SK-N-SH treated with all-trans-retinoic acid at 6 μM for 48 hours (cell line): ENCODE measurements around the gene ST3GAL3.

Source experiments
- ATAC-seq: fragments of 200-7000 bp; cut with Tn5 transposase; 3 replicates; pipeline ENCODE4 v1.9.1; 2020; ENCODE audit warnings: mild to moderate bottlenecking, moderate library complexity
- ARNTL ChIP-seq: fragments of 450-650 bp; formaldehyde crosslinking; IDR thresholded peaks from 2 replicates; pipeline ENCODE4 v1.5.0; 2020; ENCODE audit warnings: low read depth, mild to moderate bottlenecking, moderate library complexity, borderline replicate concordance
- BACH2 ChIP-seq: fragments of 250-450 bp; sonication (Bioruptor Pico); IDR thresholded peaks from 2 replicates; pipeline ENCODE4 v1.9.0; 2021; ENCODE audit warnings: mild to moderate bottlenecking, borderline replicate concordance
- CSDC2 ChIP-seq: fragments of 250-450 bp; sonication (Bioruptor Pico); IDR thresholded peaks from 2 replicates; pipeline ENCODE4 v1.5.0; 2020; ENCODE audit warnings: mild to moderate bottlenecking, moderate library complexity
- CSRNP3 ChIP-seq: fragments of 250-450 bp; sonication (Bioruptor Pico); IDR thresholded peaks from 2 replicates; pipeline ENCODE4 v1.5.1; 2021; ENCODE audit warnings: mild to moderate bottlenecking, moderate library complexity
- ESRRG ChIP-seq: fragments of 250-450 bp; sonication (Bioruptor Pico); IDR thresholded peaks from 2 replicates; pipeline ENCODE4 v1.6.1; 2021; ENCODE audit warnings: mild to moderate bottlenecking
- GLIS3 ChIP-seq: fragments of 250-450 bp; sonication (Bioruptor Pico); IDR thresholded peaks from 2 replicates; pipeline ENCODE4 v1.5.0; 2020; ENCODE audit warnings: mild to moderate bottlenecking, moderate library complexity
- ISL1 ChIP-seq: fragments of 250-450 bp; sonication (Bioruptor Pico); IDR thresholded peaks from 2 replicates; pipeline ENCODE4 v2.1.2; 2022; ENCODE audit warnings: mild to moderate bottlenecking, moderate library complexity
- OSR1 ChIP-seq: fragments of 250-450 bp; sonication (Bioruptor Pico); IDR thresholded peaks from 2 replicates; pipeline ENCODE4 v1.8.0; 2022; ENCODE audit warnings: moderate library complexity, mild to moderate bottlenecking, inconsistent platforms
- PATZ1 ChIP-seq: fragments of 250-450 bp; sonication (Bioruptor Pico); IDR thresholded peaks from 2 replicates; pipeline ENCODE4 v1.8.0; 2020; ENCODE audit warnings: mild to moderate bottlenecking, moderate library complexity, borderline replicate concordance
- POU6F1 ChIP-seq: fragments of 250-450 bp; sonication (Bioruptor Pico); IDR thresholded peaks from 2 replicates; pipeline ENCODE4 v1.8.0; 2021; ENCODE audit warnings: low read depth, mild to moderate bottlenecking, moderate library complexity, borderline replicate concordance
- PPARA ChIP-seq: fragments of 250-450 bp; sonication (Bioruptor Pico); IDR thresholded peaks from 2 replicates; pipeline ENCODE4 v1.5.0; 2020; ENCODE audit warnings: mild to moderate bottlenecking, borderline replicate concordance
- SNAI2 ChIP-seq: fragments of 250-450 bp; sonication (Bioruptor Pico); IDR thresholded peaks from 2 replicates; pipeline ENCODE4 v1.5.0; 2020; ENCODE audit warnings: mild to moderate bottlenecking, moderate library complexity
- TCF4 ChIP-seq: fragments of 250-450 bp; sonication (Bioruptor Pico); IDR thresholded peaks from 2 replicates; pipeline ENCODE4 v1.8.0; 2021; ENCODE audit warnings: mild to moderate bottlenecking, moderate library complexity, borderline replicate concordance
- TOX ChIP-seq: fragments of 250-450 bp; sonication (Bioruptor Pico); IDR thresholded peaks from 2 replicates; pipeline ENCODE4 v1.8.0; 2021; ENCODE audit warnings: mild to moderate bottlenecking, moderate library complexity, borderline replicate concordance
- TSHZ2 ChIP-seq: fragments of 250-450 bp; sonication (Bioruptor Pico); IDR thresholded peaks from 2 replicates; pipeline ENCODE4 v1.5.0; 2020; ENCODE audit warnings: mild to moderate bottlenecking, moderate library complexity
- ZC3H10 ChIP-seq: fragments of 250-450 bp; sonication (Bioruptor Pico); IDR thresholded peaks from 2 replicates; pipeline ENCODE4 v1.5.1; 2021; ENCODE audit warnings: mild to moderate bottlenecking, moderate library complexity
- ZFP3 ChIP-seq: fragments of 250-450 bp; sonication (Bioruptor Pico); IDR thresholded peaks from 2 replicates; pipeline ENCODE4 v1.5.0; 2020; ENCODE audit warnings: mild to moderate bottlenecking, moderate library complexity
- ZFP30 ChIP-seq: fragments of 450-650 bp; formaldehyde crosslinking; IDR thresholded peaks from 2 replicates; pipeline ENCODE4 v1.5.0; 2022; ENCODE audit warnings: mild to moderate bottlenecking, moderate library complexity
- ZNF565 ChIP-seq: fragments of 450-650 bp; formaldehyde crosslinking; conservative IDR thresholded peaks from 2 replicates; pipeline ENCODE4 v1.5.0; 2020; ENCODE audit warnings: low read depth, mild to moderate bottlenecking, moderate library complexity
- ZNF70 ChIP-seq: fragments of 450-650 bp; formaldehyde crosslinking; IDR thresholded peaks from 2 replicates; pipeline ENCODE4 v1.5.0; 2020; ENCODE audit warnings: mild to moderate bottlenecking, moderate library complexity
- ZNF8 ChIP-seq: fragments of 450-650 bp; formaldehyde crosslinking; IDR thresholded peaks from 2 replicates; pipeline ENCODE4 v1.5.0; 2020; ENCODE audit warnings: mild to moderate bottlenecking, moderate library complexity

The ST3GAL3 gene

GRCh38 chr1:43660355-43660754, 47.0 kb upstream of the ST3GAL3 start:
- ATAC-seq = no peak
- TF ChIP-seq PATZ1 (no peak), ZNF565 (CRISPR knock-in tag) (no peak), GLIS3 (CRISPR knock-in tag) (no peak), TCF4 (CRISPR knock-in tag) (no peak), ISL1 (no peak), ZNF8 (no peak), BACH2 (no peak), ZFP30 (no peak), ZC3H10 (CRISPR knock-in tag) (no peak), SNAI2 (CRISPR knock-in tag) (no peak), CSDC2 (CRISPR knock-in tag) (no peak), TOX (no peak)
- TF ChIP-seq, all 23 proteins: peak for 0

- no peak for TF ChIP-seq POU6F1 (CRISPR knock-in tag)
- no peak for ATAC-seq
Measured at GRCh38 chr1:43664369-43664768, 43.0 kb upstream of the ST3GAL3 start.

GRCh38 chr1:43666608-43667007, 40.7 kb upstream of the ST3GAL3 start:
- TF ChIP-seq TOX (no peak), ZNF70 (CRISPR knock-in tag) (no peak), ZFP3 (CRISPR knock-in tag) (no peak), TSHZ2 (no peak), OSR1 (CRISPR knock-in tag) (no peak), CSDC2 (CRISPR knock-in tag) (no peak), BACH2 (no peak), CSRNP3 (CRISPR knock-in tag) (no peak), PPARA (CRISPR knock-in tag) (no peak), ARNTL (CRISPR knock-in tag) (no peak), ESRRG (CRISPR knock-in tag) (no peak), ZFP30 (no peak), SNAI2 (CRISPR knock-in tag) (no peak), ISL1 (no peak), GLIS3 (CRISPR knock-in tag) (no peak), PATZ1 (no peak), TCF4 (CRISPR knock-in tag) (no peak), ZC3H10 (CRISPR knock-in tag) (no peak), ZNF565 (CRISPR knock-in tag) (no peak)
- ATAC-seq = no peak
